IMR-90 (cell line): ENCODE measurements around the gene FOLR2. TPM values are rescaled to one million over a fixed set of nuclear protein-coding genes. Genes with fewer than 3 reads are reported as not detected.

Experiments used
- ATAC-seq: fragments of 200-7000 bp; cut with Tn5 transposase; 2 replicates; pipeline ENCODE4 v1.9.1; 2020; ENCODE audit warnings: low read depth, mild to moderate bottlenecking, moderate library complexity
- BruUV-seq: library from RNA; stranded (reverse); fragments of 400-500 nt; replicated peaks from 2 replicates; lab custom pipeline; 2021; lab: Mats Ljungman, UMichigan
- CTCF ChIA-PET: fragments of 300-600 bp; formaldehyde crosslinking; extraction: SDS; loops from one replicate; lab custom pipeline; 2021; ENCODE audit warnings: antibody characterized with exemption; lab: Yijun Ruan, JAX
- POLR2A ChIA-PET: fragments of 300-600 bp; sonication (Branson Sonifier 250); formaldehyde crosslinking; loops from one replicate; lab custom pipeline; 2022; ENCODE audit warnings: antibody characterized with exemption; ENCODE audit not compliant: unreplicated experiment; lab: Charles Lee
- DNase-seq: peaks from one replicate; pipeline ENCODE4 v3.0.0; 2013
- H2AFZ ChIP-seq: replicated peaks from 2 replicates; pipeline ENCODE3; 2013; ENCODE audit warnings: low read length, mild to moderate bottlenecking; ENCODE audit not compliant: poor library complexity
- H2AK5ac ChIP-seq: 2 replicates; pipeline ENCODE4 v1.6.1; 2013; ENCODE audit warnings: low read depth, low read length, inconsistent platforms
- H2AK9ac ChIP-seq: replicated peaks from 2 replicates; pipeline ENCODE3; 2013; ENCODE audit warnings: mild to moderate bottlenecking, low read depth, low read length, moderate library complexity; ENCODE audit not compliant: poor library complexity
- H2BK120ac ChIP-seq: 2 replicates; pipeline ENCODE4 v1.6.1; 2013; ENCODE audit warnings: low read depth, low read length, inconsistent platforms
- H2BK15ac ChIP-seq: 3 replicates; pipeline ENCODE4 v1.6.1; 2013; ENCODE audit warnings: low read depth, low read length, inconsistent platforms
- H2BK20ac ChIP-seq: 2 replicates; pipeline ENCODE4 v1.6.1; 2013; ENCODE audit warnings: low read depth, mild to moderate bottlenecking, inconsistent platforms, low read length, moderate library complexity
- H2BK5ac ChIP-seq: 2 replicates; pipeline ENCODE4 v1.6.1; 2013; ENCODE audit warnings: mild to moderate bottlenecking, low read depth, low read length, inconsistent platforms; ENCODE audit not compliant: poor library complexity, severe bottlenecking
- H3K14ac ChIP-seq: replicated peaks from 2 replicates; pipeline ENCODE4 v1.6.1; 2013; ENCODE audit warnings: low read depth, low read length, inconsistent platforms
- H3K18ac ChIP-seq: 2 replicates; pipeline ENCODE4 v1.6.1; 2013; ENCODE audit warnings: low read depth, low read length, control low read depth
- H3K23ac ChIP-seq: 2 replicates; pipeline ENCODE4 v1.6.1; 2013; ENCODE audit warnings: low read depth, low read length, inconsistent platforms
- H3K27ac ChIP-seq: 2 replicates; pipeline ENCODE4 v1.5.1; 2013; ENCODE audit warnings: mild to moderate bottlenecking, control low read depth, low read length; ENCODE audit not compliant: insufficient read depth
- H3K27me3 ChIP-seq: 2 replicates; pipeline ENCODE4 v1.6.1; 2013; ENCODE audit warnings: low read length; ENCODE audit not compliant: control insufficient read depth, insufficient read depth
- H3K36me3 ChIP-seq: 2 replicates; pipeline ENCODE4 v1.6.1; 2013; ENCODE audit warnings: low read length, mixed read lengths; ENCODE audit not compliant: control insufficient read depth, insufficient read depth
- H3K4ac ChIP-seq: 2 replicates; pipeline ENCODE4 v1.6.1; 2013; ENCODE audit warnings: low read depth, low read length, inconsistent platforms
- H3K4me1 ChIP-seq: 2 replicates; pipeline ENCODE4 v1.6.1; 2013; ENCODE audit warnings: low read length, mixed read lengths; ENCODE audit not compliant: control insufficient read depth, insufficient read depth
- H3K4me2 ChIP-seq: 2 replicates; pipeline ENCODE4 v1.6.1; 2013; ENCODE audit warnings: low read depth, mild to moderate bottlenecking, control low read depth, low read length, moderate library complexity
- H3K4me3 ChIP-seq: 2 replicates; pipeline ENCODE4 v1.5.1; 2013; ENCODE audit warnings: low read depth, mild to moderate bottlenecking, control low read depth, low read length, moderate library complexity; ENCODE audit not compliant: insufficient read depth
- H3K56ac ChIP-seq: 2 replicates; pipeline ENCODE4 v1.6.1; 2013; ENCODE audit warnings: low read length, inconsistent platforms; ENCODE audit not compliant: insufficient read depth; ENCODE audit errors: extremely low read depth
- H3K79me1 ChIP-seq, 2 experiments: 2 replicates each; pipeline ENCODE4 v1.6.1; 2013; ENCODE audit warnings: low read length in 2 of 2, inconsistent platforms in 1 of 2, low read depth in 1 of 2
- H3K9ac ChIP-seq: 2 replicates; pipeline ENCODE4 v1.6.1; 2013; ENCODE audit warnings: low read depth, low read length, control low read depth
- H3K9me1 ChIP-seq: 2 replicates; pipeline ENCODE4 v1.6.1; 2013; ENCODE audit warnings: low read length, inconsistent platforms; ENCODE audit not compliant: insufficient read depth
- H3K9me3 ChIP-seq: 2 replicates; pipeline ENCODE4 v1.6.1; 2013; ENCODE audit warnings: low read length; ENCODE audit not compliant: control insufficient read depth, insufficient read depth
- H4K20me1 ChIP-seq: 2 replicates; pipeline ENCODE4 v1.6.1; 2013; ENCODE audit warnings: low read length, inconsistent platforms; ENCODE audit not compliant: insufficient read depth
- H4K5ac ChIP-seq: 2 replicates; pipeline ENCODE4 v1.6.1; 2013; ENCODE audit warnings: mild to moderate bottlenecking, low read depth, low read length, control low read depth
- H4K8ac ChIP-seq, 2 experiments: 2 replicates each; pipeline ENCODE4 v1.6.1; 2013; ENCODE audit warnings: low read depth in 2 of 2, low read length in 2 of 2, control low read depth in 1 of 2, inconsistent platforms in 1 of 2
- H4K91ac ChIP-seq: 2 replicates; pipeline ENCODE4 v1.6.1; 2013; ENCODE audit warnings: low read depth, low read length, inconsistent platforms; ENCODE audit not compliant: insufficient read depth
- BHLHE40 ChIP-seq: fragments of 150-350 bp; IDR thresholded peaks from 2 replicates; pipeline ENCODE4 v1.6.1; 2016; ENCODE audit warnings: mild to moderate bottlenecking, low read depth, low read length
- CEBPB ChIP-seq: IDR thresholded peaks from 2 replicates; pipeline ENCODE4 v1.6.1; 2012; ENCODE audit warnings: low read depth, low read length, improper control_type of control experiment
- CHD1 ChIP-seq: IDR thresholded peaks from 2 replicates; pipeline ENCODE4 v1.6.1; 2012; ENCODE audit warnings: low read depth, low read length, improper control_type of control experiment
- CTCF ChIP-seq: conservative IDR thresholded peaks from 2 replicates; pipeline ENCODE4 v1.5.1; 2012; ENCODE audit warnings: mild to moderate bottlenecking, low read depth, low read length, improper control_type of control experiment
- ELK1 ChIP-seq: fragments of 150-350 bp; IDR thresholded peaks from 2 replicates; pipeline ENCODE4 v1.6.1; 2016; ENCODE audit warnings: low read depth, mild to moderate bottlenecking, low read length, moderate library complexity, borderline replicate concordance
- FOS ChIP-seq: fragments of 150-350 bp; IDR thresholded peaks from 2 replicates; pipeline ENCODE4 v1.6.1; 2016; ENCODE audit warnings: low read depth, low read length
- MAFK ChIP-seq: IDR thresholded peaks from 2 replicates; pipeline ENCODE4 v1.6.1; 2012; ENCODE audit warnings: low read depth, low read length, improper control_type of control experiment
- MAZ ChIP-seq: IDR thresholded peaks from 2 replicates; pipeline ENCODE4 v1.6.1; 2012; ENCODE audit warnings: low read depth, mild to moderate bottlenecking, low read length, improper control_type of control experiment, moderate library complexity, borderline replicate concordance
- MXI1 ChIP-seq: IDR thresholded peaks from 2 replicates; pipeline ENCODE4 v1.6.1; 2012; ENCODE audit warnings: low read depth, mild to moderate bottlenecking, low read length, moderate library complexity, borderline replicate concordance
- NFE2L2 ChIP-seq: fragments of 150-350 bp; IDR thresholded peaks from 2 replicates; pipeline ENCODE4 v1.6.1; 2016; ENCODE audit warnings: low read depth, mild to moderate bottlenecking, low read length
- POLR2A ChIP-seq: IDR thresholded peaks from 2 replicates; pipeline ENCODE4 v1.6.1; 2012; ENCODE audit warnings: mild to moderate bottlenecking, low read depth, low read length
- RAD21 ChIP-seq: IDR thresholded peaks from 2 replicates; pipeline ENCODE4 v1.6.1; 2012; ENCODE audit warnings: low read length, improper control_type of control experiment
- RCOR1 ChIP-seq: IDR thresholded peaks from 2 replicates; pipeline ENCODE4 v1.6.1; 2012; ENCODE audit warnings: mild to moderate bottlenecking, low read length, improper control_type of control experiment; ENCODE audit not compliant: insufficient replicate concordance
- RFX5 ChIP-seq: IDR thresholded peaks from 2 replicates; pipeline ENCODE4 v1.8.0; 2012; ENCODE audit warnings: low read depth, mild to moderate bottlenecking, low read length, moderate library complexity
- SMC3 ChIP-seq: fragments of 150-350 bp; IDR thresholded peaks from 2 replicates; pipeline ENCODE4 v1.6.1; 2016; ENCODE audit warnings: low read depth, mild to moderate bottlenecking, antibody characterized with exemption, low read length, moderate library complexity
- WGBS, 2 experiments: methylation state at CpG; one replicate each; pipeline versions ENCODE4 v1.1.5 to v1.1.7; 2013; ENCODE audit warnings: missing lambda C conversion rate in 2 of 2; ENCODE audit not compliant: insufficient read length in 1 of 2; ENCODE audit errors: extremely low coverage in 2 of 2; 5-methylcytosine and 5-hydroxymethylcytosine counted together
- dilution Hi-C: fragments of 300-500 bp; cut with HindIII; formaldehyde crosslinking; loops from one replicate; pipeline ENCODE4 v1.14.3; 2018; ENCODE audit warnings: low sequenced_read_pairs; ENCODE audit not compliant: unreplicated experiment
- in situ Hi-C: fragments of 300-500 bp; cut with MboI; formaldehyde crosslinking; loops from 3 replicates; pipeline ENCODE4 v1.14.3; 2019; ENCODE audit warnings: low sequenced_read_pairs, inconsistent platforms, mixed read lengths
- intact Hi-C: fragments of 100-400 bp; cut with micrococcal nuclease; formaldehyde crosslinking; loops from 2 replicates; pipeline ENCODE4 v1.10.0; 2022
- polyA plus RNA-seq, 3 experiments: library from polyadenylated mRNA; depleted of rRNA; stranded (reverse); fragments of >200 nt; gene quantifications; 2 replicates each; pipeline ENCODE4 v1.2.3, GENCODE V29; 2012; ENCODE audit warnings: low replicate concordance in 1 of 3
- total RNA-seq: library from RNA; depleted of rRNA; stranded (reverse); fragments of >200 nt; gene quantifications from 2 replicates; pipeline ENCODE4 v1.2.3, GENCODE V29; 2012
- TF ChIP-seq, protein P1 (sequence below): fragments of 150-350 bp; IDR thresholded peaks from 2 replicates; pipeline ENCODE4 v1.6.1; 2017; ENCODE audit warnings: mild to moderate bottlenecking, antibody characterized with exemption, low read length, low read depth

FOLR2 gene
- total and polyA plus RNA-seq, 2 of the 4 experiments (the other 2 are of a cell fraction): not detected

DNA sequence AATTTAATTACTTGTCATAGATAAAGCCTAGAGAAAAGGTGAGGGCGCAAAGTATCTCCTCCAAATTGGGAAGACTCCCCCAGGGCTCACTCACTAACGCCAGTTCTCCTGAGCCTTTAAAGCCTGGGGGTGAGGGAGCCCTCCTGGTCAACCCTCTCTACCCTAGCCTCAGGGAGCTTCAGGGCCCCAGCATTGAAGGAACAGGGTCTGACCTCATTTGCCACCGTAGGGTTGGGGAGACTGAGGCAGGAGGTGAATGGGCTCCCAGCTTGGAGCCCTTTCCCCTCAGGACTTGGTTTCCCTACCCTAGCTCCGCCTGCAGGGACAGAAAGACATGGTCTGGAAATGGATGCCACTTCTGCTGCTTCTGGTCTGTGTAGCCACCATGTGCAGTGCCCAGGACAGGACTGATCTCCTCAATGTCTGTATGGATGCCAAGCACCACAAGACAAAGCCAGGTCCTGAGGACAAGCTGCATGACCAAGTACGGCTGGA is 1.7 kb downstream of the FOLR2 start:
- TF ChIP-seq SMC3 (no peak), MAZ (no peak), NFE2L2 (no peak), CEBPB (no peak), FOS (no peak), MXI1 (no peak), POLR2A (no peak), CHD1 (no peak), MAFK (no peak), RCOR1 (no peak), CTCF (no peak), ELK1 (no peak), BHLHE40 (no peak), RAD21 (no peak), RFX5 (no peak)
- TF ChIP-seq, protein P1, sequence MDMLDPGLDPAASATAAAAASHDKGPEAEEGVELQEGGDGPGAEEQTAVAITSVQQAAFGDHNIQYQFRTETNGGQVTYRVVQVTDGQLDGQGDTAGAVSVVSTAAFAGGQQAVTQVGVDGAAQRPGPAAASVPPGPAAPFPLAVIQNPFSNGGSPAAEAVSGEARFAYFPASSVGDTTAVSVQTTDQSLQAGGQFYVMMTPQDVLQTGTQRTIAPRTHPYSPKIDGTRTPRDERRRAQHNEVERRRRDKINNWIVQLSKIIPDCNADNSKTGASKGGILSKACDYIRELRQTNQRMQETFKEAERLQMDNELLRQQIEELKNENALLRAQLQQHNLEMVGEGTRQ: no peak
- no peaks in the 10 kb centered on the region for H4K20me1 ChIP-seq
- H3K27me3 ChIP-seq: peaks cover 34% of the 10 kb centered on the region
- no peak overlapping the region for H3K14ac ChIP-seq
- H2BK120ac ChIP-seq: no peak overlapping the region
- H2BK20ac ChIP-seq: no peak overlapping the region
- in situ Hi-C loops: no loop called here
- no peak overlapping the region for H2AFZ ChIP-seq
- no peak overlapping the region for H2AK5ac ChIP-seq
- no peak overlapping the region for H3K56ac ChIP-seq
- H3K4me3 ChIP-seq: no peak overlapping the region
- POLR2A ChIA-PET: no interaction called here
- H3K4me1 ChIP-seq: peaks cover 2% of the 10 kb centered on the region; the same call in 1 of the 2 replicates
- no peak overlapping the region for H2AK9ac ChIP-seq
- no peak overlapping the region for H3K9ac ChIP-seq
- H3K27ac ChIP-seq: no peak overlapping the region
- 50% methylated on average over 1 of the region's 5 CpGs; no CpG with 5 or more reads in 1 of the 2 experiments for WGBS, 2 experiments
- DNase-seq (no peak), ATAC-seq (no peak)
- no TSS peak for BruUV-seq
- H3K79me1 ChIP-seq: no peaks in the 10 kb centered on the region
- dilution Hi-C loops: no loop called here
- no peak overlapping the region for H3K23ac ChIP-seq
- H3K9me1 ChIP-seq: peaks cover 4% of the 10 kb centered on the region; the same call in 1 of the 2 replicates
- no peak overlapping the region for H4K91ac ChIP-seq
- H3K4ac ChIP-seq: no peak overlapping the region
- H3K36me3 ChIP-seq: no peaks in the 10 kb centered on the region
- H2BK5ac ChIP-seq: no peak overlapping the region
- H3K18ac ChIP-seq: no peak overlapping the region
- no peak overlapping the region for H4K5ac ChIP-seq
- no peaks in the 10 kb centered on the region for H3K9me3 ChIP-seq
- CTCF ChIA-PET: no interaction called here
- intact Hi-C loops: no loop called here
- no peak overlapping the region for H3K4me2 ChIP-seq
- no peak overlapping the region for H4K8ac ChIP-seq
- no peak overlapping the region for H2BK15ac ChIP-seq
